MV-4-11 (cell line): Measurements from ENCODE around the gene SSC5D.

Source experiments
- DNase-seq: peaks from one replicate; lab custom pipeline; 2025; lab: John Stamatoyannopoulos, UW

SSC5D gene

DNA sequence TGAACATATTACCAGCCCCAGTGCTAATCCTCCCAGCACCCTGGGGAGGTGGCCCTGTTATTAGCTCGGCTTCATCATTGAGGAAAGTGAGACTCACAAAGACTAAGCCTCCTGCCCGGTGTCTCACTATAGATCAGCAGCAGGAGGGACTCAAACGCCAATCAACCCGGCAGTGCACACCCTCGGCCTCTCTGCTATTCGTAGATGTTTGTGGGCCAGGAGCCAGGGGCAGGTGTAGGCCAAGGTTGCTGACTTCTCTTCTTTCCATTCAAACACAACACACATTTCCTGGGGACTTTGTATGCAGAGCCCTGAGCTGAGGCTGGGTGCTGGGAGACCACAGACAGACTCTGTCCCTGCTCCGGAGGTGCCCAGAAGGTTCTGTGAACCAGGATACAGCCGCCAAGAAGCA, 66.5 kb downstream of the SSC5D start:
- DNase-seq = no peak

DNA sequence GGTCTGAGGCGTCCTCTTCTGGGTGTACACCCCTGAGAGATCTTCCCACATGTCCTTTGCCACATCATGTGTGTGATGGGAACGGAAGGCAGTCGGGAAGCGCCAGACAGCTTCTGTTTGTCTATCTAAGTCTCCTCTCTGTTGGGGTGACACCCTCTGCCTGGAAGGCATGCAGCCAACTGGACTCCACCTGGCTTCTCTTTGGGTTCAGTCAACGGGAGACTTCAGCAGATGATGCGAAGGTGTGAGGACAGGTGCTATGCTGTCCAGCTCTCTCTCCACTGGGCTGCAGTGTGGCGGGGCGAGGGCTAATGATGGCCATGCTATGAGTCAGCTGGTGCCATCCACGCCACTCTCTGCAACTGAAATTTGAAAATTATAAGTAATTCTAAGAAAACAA, 71.4 kb downstream of the SSC5D start:
- DNase-seq = no peak

DNA sequence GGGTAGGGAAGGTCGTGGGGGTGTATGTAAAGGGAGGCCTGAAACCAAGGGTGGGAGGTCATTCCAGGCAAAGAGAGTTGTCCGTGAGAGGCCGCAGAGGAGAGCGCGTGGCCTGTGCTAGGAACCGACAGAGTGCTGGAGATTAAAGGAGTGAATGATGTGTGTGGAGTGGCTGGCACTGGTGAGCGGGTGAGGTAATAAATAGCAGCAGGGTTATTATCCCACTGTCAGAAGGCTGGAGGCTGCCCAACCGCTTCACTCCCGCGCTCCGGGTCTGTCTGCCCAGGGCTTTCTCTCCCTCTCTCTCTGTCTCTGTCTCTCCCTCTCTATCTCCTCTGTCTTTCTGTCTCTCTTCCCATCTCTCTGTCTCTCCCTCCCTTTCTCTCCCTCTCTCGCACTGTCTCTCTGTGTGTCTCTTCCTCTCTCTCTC, 75.0 kb downstream of the SSC5D start:
- DNase-seq = no peak

DNA sequence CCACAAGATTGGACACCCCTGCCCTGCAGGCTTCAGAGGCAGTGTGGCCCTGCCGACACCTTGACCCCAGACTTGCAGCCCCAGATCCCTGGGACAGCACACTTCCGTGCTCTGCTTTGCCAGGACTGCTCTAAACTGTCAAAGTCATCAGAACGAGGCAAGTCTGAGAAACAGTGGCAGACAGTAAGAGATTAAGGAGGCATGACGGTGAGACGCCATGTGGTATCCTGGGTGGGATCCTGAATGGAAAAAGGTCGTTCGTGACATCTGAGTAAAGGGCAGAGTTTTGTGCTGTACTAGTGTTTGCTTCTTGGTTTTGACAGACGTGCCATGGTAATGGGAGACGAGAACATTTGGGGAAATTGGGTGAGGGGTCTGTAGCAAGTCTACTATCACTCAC, 78.6 kb downstream of the SSC5D start:
- DNase-seq = no peak

DNA sequence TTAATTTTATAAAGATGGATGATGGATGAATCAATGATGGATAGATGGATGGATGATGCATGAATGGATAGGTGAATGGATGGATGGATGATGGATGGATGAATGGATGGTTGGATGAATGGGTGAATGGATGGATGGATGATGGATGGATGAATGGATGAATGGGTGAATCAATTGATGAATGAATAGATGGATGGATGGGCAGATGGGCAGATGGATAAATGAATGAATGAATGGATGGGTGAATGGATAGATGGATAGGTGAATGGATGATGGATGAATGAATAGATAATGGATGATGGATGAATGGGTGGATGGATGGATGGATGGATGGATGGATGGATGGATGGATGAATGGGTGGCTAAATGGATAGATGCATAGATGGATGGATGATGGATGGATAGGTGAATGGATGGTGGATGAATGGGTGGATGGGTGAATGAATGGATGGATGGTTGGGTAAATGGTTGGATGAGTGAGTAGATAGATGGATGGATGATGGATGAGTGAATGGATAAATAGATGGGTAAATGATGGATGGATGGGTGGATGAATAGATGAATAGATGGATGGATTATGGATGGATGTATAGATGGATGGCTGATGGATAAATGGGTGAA, 79.6 kb downstream of the SSC5D start:
- no peak for DNase-seq
